CD4-positive, alpha-beta T cell treated with Interleukin-1 beta for 1 hour (primary cell): ENCODE data around the gene ESPN.
"Not testable (repeated sequence)": the region's sequence is repeated elsewhere in the genome, so short reads cannot be mapped to it uniquely, and the experiment has no call there.

Source experiments
- DNase-seq, 2 donors: peaks; one replicate each; pipeline ENCODE4 v3.0.0-alpha.2; 2020 to 2022

Gene ESPN

DNA sequence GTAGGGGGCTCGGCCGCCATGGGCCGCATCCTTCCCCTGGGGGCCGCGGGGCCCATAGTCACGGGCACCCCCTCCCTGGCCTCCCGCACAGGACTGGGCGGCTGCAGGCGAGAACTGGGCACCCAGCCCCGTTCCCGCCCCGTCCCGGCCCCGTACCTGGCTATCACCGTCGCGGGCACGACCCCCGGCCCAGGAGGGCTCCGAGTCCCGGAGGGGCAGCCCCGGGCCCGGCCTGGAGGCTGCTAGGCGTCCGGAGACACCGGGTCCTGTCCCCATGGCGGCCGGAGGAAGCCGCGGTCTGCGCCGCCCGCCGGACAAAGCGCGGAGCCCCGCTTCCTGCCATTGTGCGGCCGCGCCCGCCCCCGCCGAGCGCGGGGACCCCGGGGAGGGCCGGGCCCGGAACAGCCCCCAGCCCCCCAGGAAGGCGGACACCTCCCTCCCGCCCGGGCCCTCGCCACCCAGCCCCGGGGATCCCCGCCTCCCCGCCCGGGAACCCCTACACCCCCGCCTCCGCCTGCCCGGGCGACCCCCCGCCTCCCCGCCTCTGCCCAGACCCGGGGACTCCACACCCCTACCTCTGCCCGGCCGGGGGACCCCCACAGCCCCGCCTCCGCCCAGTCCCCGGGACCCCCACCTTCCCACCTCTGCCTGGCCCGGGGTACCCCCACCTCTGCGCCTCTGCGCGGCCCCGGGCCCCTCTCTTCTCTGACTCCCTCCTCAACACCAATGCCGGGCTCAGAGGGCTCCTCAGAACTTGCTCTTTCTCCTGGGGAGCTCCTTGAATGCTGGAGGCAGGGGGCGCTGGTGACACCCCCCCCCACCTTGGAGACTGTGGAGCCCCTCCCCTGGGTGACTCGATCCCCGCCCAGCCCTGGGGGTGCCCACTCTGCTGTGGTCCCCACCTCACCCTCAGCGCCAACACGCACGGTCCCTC, 60.9 kb downstream of the ESPN start:
- DNase-seq, result no peak

DNA sequence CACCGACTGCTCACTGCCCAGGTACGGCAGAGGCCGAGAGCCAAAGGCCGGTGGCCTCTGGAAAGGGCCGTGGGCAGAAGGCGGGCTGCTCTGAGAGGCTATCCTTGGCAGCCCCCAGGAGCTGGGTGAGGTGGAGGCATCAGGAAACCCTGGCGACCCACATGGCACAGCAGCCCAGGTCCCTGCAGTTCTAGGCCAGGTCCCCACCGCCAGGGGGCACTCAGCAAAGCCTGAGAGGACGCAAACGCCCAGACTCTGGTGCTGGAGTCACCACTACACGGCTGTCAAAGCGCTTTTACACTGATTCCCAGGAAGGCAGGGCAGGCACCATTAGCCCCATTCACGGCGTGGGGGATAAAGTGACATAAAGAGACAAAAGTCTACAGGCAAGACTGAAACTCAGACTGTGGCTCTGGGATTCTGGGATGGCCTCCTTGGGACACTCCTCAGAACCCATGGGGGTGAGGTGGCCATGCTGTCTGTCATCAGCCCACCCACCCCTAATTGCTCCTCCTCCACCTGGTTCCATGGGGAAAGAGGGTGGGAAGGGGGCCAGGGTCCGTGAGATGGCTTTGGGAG, 61.9 kb downstream of the ESPN start:
- DNase-seq, result peak; percentile 82 to 83

DNA sequence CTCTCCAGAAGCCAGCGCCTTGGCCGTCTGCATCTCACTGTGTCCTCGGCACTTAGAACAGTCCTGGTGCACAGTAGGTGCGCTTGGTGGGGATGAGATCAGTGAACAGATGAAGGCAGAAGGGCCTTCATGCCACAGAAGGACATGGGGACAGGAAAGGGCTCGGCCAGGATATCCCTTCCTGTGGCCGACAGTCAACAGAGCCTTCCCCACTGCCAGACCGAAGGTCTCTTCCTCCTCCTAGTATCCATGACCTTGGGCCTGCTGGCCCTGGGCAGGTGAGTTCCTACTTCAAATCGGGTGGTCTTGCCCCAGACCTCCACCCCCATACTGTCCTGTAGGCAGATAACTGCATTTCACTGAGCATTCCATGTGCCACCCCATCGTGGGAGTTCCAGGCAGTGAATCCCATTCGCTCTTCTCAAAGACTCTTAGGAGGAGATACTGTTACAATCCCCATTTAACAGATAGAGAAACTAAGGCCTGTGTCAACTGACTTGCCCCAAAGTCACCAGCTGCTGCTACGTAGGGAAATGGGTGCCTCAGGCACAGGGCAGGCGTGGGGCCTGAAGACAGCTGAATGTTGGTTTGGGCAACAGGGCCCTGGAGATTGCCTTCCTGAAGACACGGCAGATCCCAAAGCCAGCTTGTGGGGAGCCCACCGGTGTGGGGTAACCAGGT, 63.4 kb downstream of the ESPN start:
- DNase-seq, result no peak

DNA sequence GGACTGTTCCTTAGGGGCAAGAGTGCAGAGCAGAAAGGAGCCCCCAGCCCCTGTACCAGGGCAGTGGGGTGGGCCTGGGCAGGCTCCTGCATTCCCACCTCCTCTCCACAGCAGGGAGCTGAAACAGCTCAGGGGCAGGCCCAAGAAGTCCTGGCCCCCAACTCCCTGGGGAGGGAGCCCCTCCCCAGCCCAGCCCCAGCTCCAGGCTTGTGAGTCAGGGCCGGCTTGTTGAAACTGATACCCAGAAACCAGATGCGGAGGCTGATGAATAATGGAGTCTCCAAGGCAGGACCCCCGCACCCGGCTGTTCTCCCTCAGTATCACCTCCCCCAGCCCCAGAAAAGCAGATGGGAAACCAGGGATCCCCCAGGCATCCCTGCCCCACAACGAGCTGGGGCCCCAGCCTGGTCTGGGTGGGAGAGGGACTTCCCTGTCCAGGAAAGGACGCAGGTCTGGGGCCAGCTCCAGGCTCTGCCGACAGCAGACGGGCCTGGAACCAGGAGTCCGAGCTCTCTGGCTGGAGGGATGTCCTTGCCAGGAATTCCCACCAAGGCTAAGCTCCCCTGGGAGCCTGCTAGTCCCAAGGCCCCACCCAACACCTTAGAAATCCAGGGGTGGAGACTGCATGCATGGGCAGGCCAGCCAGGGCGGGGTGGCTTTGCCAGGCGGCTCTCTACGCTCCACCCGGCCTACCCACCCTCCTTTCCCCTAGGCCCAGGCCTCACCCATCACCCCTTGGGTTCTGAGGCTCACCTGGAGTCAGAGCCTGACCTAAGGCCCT, 64.2 kb downstream of the ESPN start:
- DNase-seq, result no peak

DNA sequence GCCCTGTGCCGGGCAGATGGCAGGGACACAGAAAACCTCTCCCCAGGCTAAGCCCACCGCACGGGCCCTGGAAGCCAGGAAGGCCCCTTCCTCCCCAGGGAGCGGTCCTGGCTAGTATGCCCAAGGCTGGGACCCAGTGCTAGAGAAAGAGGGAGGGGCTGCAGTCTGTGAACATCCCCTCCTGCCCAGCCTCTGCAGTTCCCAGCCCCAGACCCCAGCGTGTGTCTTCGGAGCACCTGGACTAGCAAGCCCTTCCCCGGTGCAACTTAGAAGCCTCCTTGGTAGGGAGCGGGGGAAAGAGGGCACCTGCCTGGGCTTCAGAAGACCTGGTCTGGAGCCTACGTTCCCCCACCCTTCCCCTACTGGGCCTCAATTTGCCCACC, 64.8 kb downstream of the ESPN start:
- DNase-seq, result no peak

DNA sequence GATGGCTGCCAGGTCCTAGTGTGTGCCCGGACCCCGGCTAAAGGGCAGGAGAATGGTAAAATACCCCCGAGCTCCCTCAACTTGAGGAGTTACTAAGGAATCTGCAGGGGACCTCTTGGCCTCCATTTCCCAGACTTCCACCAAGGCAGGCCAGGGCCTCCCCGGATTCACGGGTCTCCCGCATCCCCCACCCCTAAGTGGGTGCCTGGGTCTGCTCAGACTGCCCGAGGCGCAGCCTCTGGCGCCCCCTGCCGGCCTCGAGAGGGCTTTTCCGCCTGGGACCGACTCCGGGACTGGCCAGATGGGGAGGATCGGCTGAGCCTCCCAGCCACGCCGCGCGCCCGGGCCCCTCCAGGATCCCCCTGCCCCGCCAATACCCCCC, 65.2 kb downstream of the ESPN start:
- DNase-seq, result peak; percentile 80

DNA sequence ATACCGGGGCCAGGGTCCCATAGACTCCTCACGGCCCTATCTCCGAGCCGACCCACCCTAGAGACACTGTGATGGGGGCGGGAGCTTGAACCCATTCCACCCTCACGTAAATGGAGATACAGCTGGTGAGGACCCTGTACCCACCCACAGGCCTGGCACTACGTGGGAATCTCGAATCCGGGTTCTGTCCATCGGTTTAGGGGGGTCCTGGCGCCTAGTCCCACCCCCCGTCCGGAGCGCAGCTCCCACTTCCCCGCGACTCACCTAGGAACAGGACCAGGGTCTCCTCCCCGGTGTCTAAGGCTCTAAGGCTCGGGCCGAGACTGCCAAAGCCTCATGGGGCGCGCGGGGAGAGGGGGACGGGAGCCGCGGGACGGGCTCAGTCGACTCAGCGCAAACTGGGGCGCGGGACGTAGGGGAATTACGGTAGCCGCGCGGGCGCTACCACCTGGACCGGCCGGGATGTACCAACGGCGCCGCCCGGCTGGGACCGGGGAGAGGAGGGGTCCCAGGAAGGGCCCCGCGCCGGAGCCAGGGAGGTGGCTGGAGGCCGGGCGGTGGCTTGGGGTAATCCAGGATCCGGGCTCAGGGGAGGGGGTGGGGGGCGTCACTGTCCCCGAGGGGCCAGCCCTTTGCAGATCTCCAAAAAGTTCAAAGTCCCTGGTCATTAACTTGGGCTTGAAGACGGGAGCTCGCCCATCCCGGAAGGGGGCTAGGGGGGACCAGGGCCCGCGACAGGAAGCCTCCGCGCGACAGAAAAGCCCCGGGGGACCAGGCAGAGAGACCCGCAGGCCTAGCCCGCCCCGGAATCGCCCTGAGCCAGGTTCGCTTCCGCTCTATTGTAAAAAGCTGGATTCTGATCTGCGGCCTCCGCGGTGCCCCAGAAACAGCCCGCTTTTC, 65.9 kb downstream of the ESPN start:
- peak; percentile 42 to 52 for DNase-seq

DNA sequence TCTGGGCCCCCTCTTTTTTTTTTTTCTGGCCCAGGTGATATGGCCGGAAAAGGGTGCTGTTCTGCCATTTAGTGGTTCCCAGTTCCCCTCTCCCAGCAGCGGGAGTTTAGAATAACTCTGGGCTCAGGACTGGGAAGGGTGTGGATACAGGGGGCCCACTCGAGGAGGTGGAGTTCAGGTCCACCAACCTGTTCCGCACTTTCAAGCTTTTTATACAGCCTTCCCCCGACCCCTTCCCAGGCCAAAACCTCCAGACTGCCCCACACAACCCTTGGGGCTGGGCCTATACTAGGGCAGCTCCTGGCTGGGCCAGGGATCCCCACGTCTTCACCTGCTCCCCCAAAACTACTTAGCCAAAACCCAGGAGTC, 66.5 kb downstream of the ESPN start:
- no peak for DNase-seq

DNA sequence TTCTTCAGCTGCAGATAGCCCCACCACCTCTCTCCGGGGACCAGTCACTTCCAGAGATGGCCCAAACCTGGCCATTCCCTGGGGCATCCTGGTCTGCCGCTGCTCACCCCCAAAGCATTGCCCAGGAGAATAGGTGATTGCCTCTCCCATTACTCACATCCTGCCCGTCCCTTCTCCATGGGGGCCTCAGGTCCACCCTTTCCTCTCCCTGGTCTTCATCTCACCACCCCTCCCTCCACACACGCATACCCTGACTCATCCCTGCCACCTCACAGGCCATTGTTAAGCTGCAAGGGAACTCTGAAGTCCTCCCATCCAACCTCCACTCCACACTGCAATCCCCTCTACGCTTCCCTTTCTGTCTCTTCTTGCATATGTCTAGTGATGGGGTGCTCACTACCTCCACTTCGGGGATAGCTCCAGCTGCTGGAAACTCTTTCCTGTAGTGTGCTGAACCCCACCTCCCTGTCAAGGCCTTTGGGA, 66.9 kb downstream of the ESPN start, which contains the start of gene PLEKHG5:
TSS of gene PLEKHG5 (minus strand) at position 188 of the 483 bp plus-strand sequence. CDS start 14,096 bp downstream, outside the sequence.
- no peak for DNase-seq

DNA sequence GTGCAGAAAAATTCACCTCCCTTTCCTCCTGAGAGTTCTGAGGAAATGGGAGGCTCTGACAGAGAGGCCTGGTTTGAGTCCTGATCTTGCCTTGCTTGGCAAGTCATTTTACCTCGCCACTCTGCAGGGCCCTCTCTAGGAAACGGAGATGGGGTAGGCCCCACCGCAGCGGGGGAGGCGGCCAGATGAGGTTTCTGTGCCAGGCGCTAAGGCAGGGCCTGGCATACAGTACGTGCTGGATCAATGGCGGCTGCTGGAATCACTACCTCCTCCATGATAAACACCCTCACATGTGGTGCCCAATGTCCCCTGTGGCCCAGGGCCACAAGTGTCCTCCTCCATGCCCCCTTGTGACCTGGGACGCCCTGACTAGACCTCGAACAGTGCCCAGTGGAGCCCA, 67.4 kb downstream of the ESPN start:
- no peak for DNase-seq

DNA sequence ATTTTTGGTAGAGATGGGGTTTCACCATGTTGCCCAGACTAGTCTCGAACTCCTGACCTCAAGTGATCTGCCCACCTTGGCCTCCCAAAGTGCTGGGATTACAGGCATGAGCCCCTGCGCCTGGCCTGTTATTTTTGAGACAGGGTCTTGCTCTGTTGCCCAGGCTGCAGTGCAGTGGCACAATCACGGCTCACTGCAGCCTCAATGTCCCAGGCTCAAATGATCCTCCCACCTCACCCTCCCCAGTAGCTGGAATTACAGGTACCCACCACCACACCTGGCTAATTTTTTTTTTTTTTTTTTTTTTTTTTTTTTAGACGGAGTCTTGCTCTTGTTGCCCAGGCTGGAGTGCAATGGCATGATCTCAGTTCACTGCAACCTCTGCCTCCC, 69.3 kb downstream of the ESPN start:
- not testable (repeated sequence) for DNase-seq

DNA sequence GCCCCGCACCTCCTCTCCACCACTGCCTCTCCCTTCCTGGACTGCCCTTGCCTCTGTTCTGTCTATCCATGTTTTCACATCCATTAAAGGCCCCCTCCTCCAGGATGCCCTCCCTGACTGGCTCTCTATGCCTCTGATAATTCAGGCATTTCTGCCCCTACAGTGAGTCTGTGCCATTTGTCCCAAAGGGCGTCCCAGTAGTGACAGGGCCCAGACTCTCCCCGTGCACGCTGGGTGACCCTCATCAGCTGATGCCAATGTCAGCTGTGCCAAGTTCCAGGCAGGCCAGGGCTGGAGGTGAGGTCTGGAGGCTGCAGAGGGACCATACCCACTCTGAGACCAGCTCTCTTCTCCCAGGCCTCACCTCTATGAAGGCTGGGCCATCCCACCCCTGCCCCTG, 70.1 kb downstream of the ESPN start:
- no peak for DNase-seq

DNA sequence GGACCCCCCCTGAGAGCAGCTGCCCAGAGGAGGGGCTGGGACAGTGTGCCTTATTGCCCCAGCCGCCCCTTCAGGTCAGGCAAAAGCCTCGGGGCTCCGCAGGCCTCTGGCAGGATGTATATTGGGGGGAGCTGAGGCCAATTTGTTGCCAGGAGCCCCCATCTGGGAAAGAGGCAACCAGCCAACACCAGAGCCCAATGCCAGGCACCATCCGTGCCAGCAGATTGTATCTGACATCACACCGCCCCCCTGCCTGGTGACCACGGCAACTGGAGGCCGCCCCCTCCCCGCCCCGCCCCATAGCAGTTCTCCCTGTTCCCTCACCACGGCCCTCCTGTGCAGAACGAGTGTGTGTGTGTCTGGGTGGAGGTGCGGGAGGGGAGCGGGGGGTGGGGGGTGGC, 70.5 kb downstream of the ESPN start:
- no peak for DNase-seq

DNA sequence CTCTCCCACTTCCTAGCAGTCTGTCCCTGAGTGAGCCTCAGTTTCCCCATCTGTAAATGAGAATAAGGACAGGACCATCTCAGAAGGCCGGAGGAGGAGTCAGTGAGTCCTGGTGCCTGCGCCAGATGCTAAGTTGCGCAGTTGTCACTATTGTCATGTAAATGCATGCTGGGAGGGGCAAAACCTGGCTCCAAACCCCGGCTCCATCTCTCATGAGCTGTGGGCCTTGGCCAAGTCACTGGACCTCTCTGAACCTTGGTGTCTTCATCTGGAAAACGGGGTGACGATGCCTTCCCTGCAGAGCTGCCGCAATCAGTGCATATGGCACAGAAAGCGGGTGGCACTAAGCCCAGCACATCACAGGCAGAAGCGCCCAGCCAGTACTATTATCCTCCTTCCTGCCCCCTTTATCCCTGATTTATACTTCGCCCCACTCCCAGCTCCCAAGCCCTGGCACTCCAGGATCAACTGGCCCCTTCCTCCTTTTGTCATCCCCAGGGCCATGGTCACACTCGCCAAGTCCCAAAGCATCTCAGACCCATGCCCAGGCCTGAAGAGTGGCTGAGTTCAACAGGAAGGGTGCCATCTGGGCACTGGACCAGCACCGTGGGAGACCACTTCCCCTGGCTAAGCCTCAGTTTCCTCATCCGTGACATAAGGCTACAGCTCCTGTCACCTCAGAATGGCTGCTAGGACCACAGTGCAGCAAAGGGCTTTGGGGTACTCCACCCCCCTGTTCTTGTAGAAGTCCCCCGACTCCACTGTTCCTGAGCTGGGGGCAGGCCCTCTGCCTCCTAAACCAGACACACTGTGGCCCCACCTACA, 71.2 kb downstream of the ESPN start:
- DNase-seq, result no peak

DNA sequence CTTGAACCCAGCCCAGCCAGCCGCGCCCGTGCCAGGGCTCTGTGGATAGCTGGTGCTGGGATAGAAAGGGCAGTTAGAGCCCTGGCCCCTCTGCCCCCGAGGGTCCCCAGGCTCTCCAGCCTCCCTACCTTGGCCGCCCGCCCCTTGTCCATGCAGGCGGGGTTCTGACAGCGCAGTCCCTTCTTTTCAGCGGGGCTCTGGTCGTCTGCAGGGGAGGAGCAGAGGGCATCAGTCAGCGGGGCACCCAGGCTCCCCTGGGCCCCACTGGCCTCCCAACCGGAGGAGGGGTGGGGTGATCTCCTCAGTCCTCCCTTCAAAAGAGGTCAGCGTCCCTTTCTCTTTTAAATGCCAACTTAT, 71.8 kb downstream of the ESPN start:
- no peak for DNase-seq

DNA sequence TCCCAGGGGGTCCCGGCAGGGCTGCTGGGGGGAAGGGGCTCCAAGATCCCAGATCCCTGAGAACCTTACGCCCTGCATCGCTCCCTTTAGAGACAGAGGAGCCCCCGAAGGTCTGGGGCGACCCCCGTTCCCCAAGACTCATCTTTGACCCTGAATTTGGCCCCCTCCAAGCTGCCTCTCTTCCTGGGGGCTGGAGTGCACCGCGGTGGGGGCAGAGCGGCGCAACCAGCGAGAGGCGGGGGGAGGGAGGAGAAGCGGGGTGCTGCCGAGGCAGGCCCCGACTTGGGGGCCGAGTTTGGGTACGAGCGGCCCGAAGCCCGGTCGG, 72.3 kb downstream of the ESPN start:
- DNase-seq, result no peak

DNA sequence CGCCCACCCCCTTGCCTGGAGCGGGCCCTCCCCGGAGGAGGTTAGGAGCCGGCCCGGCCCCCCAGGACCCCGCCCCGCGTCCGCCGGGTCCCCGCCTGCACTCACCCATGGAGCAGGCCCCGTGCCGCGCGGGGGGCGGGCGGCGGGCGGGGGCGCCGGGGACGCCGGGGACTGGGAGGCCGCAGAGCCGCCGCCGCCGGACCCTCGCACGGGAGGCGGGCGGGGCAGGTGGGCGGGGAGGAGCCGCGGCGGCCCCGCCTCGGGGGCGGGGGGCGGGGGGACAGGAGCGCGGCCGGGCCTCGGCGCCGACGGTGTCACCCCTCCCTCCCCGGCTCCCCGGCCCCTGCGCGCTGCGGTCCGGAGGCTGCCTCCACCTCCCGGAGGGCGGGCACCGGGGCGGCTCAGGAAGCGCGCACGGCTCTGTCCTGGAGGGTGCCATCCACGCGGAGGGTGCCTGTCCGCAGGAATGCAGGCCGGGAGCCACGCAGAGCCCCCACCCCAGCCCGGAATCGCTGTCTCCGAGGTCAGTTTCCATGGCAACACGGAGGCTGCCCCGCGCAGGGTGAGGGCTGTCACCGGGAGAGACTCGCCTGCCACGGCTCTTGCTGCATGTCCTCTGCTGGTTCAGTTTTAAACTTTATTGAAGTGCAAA, 72.8 kb downstream of the ESPN start:
- DNase-seq, result peak; percentile 54

DNA sequence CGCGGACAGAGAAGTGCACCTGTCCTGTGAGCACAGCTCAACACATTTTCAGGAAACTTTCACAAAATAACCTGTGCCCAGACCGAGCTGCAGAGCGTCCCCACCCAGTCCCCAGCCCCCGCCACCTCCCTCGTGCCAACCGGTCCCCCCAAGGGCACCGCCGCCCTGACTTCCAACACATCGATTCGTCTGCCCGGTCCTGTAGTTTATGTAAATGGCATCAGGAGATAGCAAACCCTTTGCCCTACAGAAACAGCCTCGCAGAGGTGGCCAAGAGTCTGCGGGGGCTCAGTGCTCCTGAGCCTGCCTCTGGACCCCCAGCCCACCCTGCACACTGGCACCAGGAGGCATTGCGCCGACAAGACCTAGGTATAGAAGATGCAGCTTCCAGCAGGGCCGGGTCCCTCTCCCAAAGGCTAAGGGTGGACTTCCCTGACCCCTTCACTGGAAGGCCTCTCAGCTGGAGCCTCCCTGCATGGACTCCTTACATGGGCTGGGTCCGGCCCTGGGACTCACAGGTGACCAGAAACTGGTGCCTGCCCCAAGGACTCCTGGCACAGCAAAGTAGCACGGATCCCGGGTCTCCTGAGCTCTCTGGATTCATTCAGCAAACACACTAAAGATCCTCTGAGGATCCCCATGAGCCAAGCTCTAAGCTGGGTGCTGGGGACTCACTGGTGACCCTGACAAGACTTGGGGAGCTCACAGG, 73.4 kb downstream of the ESPN start:
- no peak for DNase-seq

DNA sequence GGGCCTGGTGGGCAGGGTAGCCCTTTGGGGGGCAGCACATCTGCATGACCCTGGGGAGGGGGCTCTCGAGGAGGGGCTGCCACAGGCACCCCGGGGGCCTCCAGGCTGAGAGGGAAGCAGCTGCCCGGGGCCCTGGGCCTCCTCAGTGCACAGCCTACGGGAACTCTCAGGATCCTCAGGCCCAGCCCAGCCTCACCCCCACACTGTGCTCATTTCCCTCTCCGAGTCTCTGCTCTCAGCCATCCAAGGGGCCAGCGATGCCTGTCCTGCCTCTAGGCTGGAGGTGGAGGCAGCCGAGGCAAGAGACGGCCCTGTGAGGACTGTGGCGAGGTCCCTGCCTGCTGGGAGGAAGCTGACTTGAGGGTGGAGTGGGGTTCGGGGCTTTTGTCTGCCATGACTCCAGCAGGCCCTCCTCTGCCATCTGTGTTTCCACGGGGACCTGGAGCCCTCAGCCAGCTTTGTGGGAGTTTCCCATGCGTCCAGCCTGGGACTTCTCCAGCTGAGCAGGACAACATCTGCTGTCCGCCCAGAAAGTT, 74.1 kb downstream of the ESPN start:
- no peak for DNase-seq

DNA sequence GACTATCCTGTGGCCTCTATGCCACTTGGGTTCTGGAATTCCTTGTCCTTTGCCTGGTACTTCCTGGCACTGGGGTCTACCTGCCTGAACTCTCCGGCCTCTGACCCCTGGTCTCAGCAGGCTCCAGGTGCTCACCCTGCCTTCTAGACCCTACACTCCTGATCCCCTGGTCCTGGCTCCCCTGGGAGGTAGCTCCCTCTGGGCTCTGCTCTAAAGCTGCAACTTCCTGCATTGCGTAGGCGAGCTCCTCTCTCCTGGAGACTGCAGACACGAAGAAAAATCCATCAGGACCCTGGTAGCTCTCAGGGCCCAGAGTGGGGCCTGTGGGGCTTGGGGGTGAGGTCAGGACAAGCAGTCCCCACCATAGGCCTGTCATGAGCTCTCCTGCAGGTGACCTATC, 74.7 kb downstream of the ESPN start:
- no peak for DNase-seq
